HUES48 (cell line): ENCODE results near the gene ZNF525.
"Not testable (repeated sequence)": the region's sequence is repeated elsewhere in the genome, so short reads cannot be mapped to it uniquely, and the experiment has no call there.

Experiments
- H3K27ac ChIP-seq: one replicate; pipeline ENCODE4 v1.7.0; 2013; ENCODE audit warnings: low read depth, low read length, inconsistent platforms
- H3K27me3 ChIP-seq: 2 replicates; pipeline ENCODE4 v1.6.1; 2013; ENCODE audit warnings: mild to moderate bottlenecking, low read length; ENCODE audit not compliant: control insufficient read depth, insufficient read depth
- H3K36me3 ChIP-seq: 2 replicates; pipeline ENCODE4 v1.6.1; 2013; ENCODE audit warnings: low read length; ENCODE audit not compliant: control insufficient read depth, insufficient read depth
- H3K4me1 ChIP-seq: 2 replicates; pipeline ENCODE4 v1.6.1; 2013; ENCODE audit warnings: mild to moderate bottlenecking, low read length; ENCODE audit not compliant: control insufficient read depth, insufficient read depth
- H3K4me3 ChIP-seq: 2 replicates; pipeline ENCODE4 v1.5.1; 2013; ENCODE audit warnings: mild to moderate bottlenecking, low read depth, low read length
- H3K9ac ChIP-seq: 2 replicates; pipeline ENCODE4 v1.6.1; 2013; ENCODE audit warnings: mild to moderate bottlenecking, low read depth, low read length, moderate library complexity
- H3K9me3 ChIP-seq: 2 replicates; pipeline ENCODE4 v1.6.1; 2013; ENCODE audit warnings: low read length; ENCODE audit not compliant: control insufficient read depth, insufficient read depth

Gene ZNF525

DNA sequence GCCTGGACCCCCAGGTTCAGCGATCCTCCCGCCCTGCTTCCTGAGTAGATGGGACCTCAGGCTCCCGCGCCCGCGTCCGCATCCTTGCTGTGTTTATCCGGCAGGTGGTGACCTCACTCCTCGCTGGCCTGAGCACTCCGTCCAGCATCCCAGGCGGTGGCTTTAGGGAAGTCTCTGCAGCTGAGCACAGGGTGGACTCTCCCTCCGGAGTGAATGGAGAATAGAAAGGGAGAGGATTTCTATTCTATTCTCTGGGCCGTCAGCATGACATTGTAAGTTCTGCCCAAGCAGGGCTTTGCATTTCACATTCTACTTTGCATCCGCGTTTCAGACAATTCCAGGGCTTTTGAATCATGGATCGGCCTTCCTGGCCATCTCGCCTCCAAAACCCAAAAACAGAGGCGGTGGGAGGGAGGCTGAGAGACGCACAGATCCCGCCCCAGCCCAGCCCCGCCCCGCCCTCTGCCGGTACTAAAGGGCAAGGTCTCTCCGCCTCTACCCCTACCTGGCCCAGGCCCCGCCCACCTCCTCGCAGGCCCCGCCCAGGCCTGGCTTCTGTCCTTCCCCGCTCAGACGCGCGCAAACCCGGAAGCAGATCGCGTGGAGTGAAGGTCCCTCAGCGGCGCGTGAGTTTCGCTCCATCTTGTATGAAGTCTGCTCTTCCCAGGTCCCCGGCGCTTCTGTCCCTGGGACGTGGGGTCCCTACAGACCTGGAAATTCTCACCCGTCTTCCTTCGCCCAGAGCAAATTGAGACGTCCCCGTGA lies at the start of gene ZNF525:
Gene ZNF525, plus strand, starts transcription at position 572 of the 765 bp plus-strand sequence. CDS start 6,577 bp downstream, outside the sequence.
- Histone ChIP-seq H3K27ac (peak within 1 kb of the TSS; percentile 69), H3K4me1 (peaks cover 19% of the 10 kb centered on the region), H3K4me3 (peak within 1 kb of the TSS; percentile 95), H3K27me3 (no peaks in the 10 kb centered on the region), H3K9me3 (no peaks in the 10 kb centered on the region), H3K9ac (peak within 1 kb of the TSS; percentile 75), H3K36me3 (no peaks in the 10 kb centered on the region)

DNA sequence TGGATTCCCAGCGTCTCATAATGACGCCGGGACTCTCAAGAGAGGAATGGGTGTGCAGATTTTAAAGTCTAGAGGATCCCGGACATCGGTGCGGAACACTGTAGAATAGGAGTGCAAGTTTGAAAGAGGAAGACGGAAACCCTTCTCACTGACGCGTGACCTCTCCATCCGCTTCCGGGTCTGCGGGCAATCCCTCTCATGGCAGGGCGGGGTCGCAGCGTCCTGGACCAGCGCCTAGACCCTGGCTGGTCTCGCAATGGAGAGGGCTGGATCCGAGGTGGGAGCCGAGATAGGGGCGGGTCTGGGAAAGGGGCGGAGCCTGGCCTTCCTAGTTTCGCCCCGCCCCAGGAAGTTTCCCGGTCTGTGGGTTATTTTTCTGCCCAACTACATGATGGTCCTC lies 36.5 kb upstream of the ZNF525 start:
- peaks cover 14% of the 10 kb centered on the region for H3K9me3 ChIP-seq

DNA sequence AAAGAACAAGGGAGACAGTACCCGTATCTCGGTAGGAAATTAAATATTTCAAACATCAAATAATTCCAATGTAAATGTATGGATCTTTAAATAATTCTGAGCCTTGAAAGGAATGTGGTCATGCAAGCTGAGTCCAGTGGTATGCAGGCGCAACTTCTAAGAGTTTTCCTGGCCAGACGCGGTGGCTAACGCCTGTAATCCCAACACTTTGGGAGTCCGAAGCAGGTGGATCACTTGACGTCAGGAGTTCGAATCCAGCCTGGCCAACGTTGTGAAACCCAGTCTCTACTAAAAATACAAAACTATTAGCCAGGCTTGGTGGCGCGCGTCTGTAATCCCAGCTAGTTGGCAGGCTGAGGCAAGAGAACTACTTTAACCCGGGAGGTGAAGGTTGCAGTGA lies 33.0 kb upstream of the ZNF525 start:
- Histone ChIP-seq H3K36me3 (no peaks in the 10 kb centered on the region), H3K27me3 (no peaks in the 10 kb centered on the region), H3K27ac (no peak overlapping the region), H3K4me3 (no peak overlapping the region), H3K4me1 (no peaks in the 10 kb centered on the region), H3K9ac (no peak overlapping the region), H3K9me3 (no peaks in the 10 kb centered on the region; the same call in 1 of the 2 replicates)

More for the DNA sequence above, 36.5 kb upstream of the ZNF525 start:
- no peaks in the 10 kb centered on the region for H3K36me3 ChIP-seq
- H3K9ac ChIP-seq, result no peak overlapping the region
- no peaks in the 10 kb centered on the region for H3K27me3 ChIP-seq
- H3K27ac ChIP-seq, result no peak overlapping the region
- H3K4me3 ChIP-seq, result no peak overlapping the region
- no peaks in the 10 kb centered on the region for H3K4me1 ChIP-seq

DNA sequence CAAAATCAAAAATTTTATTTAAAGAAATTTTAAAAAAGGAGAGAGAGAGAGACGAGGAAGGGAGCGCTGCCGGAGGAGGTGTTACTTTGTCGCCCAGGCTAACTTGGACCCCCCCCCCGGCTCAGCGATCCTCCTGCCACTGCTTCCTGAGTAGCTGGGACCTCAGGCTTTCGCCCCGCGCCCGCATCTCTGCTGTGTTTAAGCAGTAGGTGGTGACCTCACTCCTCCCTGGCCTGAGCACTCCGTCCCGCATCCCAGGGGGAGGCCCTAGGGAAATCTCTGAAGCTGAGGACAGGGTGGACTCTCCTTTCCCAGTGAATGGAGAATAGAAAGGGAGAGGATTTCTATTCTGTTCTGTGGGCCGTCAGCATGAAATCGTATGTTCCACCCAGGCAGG lies 32.4 kb upstream of the ZNF525 start:
- no peaks in the 10 kb centered on the region; the same call in 1 of the 2 replicates for H3K36me3 ChIP-seq
- H3K27me3 ChIP-seq, result no peaks in the 10 kb centered on the region
- H3K9ac ChIP-seq, result peak overlapping the region; percentile 48; the same call in 1 of the 2 replicates
- no peaks in the 10 kb centered on the region; the same call in 1 of the 2 replicates for H3K9me3 ChIP-seq
- H3K27ac ChIP-seq, result peak overlapping the region; percentile 81
- H3K4me3 ChIP-seq, result peak overlapping the region; percentile 97
- H3K4me1 ChIP-seq, result no peaks in the 10 kb centered on the region

DNA sequence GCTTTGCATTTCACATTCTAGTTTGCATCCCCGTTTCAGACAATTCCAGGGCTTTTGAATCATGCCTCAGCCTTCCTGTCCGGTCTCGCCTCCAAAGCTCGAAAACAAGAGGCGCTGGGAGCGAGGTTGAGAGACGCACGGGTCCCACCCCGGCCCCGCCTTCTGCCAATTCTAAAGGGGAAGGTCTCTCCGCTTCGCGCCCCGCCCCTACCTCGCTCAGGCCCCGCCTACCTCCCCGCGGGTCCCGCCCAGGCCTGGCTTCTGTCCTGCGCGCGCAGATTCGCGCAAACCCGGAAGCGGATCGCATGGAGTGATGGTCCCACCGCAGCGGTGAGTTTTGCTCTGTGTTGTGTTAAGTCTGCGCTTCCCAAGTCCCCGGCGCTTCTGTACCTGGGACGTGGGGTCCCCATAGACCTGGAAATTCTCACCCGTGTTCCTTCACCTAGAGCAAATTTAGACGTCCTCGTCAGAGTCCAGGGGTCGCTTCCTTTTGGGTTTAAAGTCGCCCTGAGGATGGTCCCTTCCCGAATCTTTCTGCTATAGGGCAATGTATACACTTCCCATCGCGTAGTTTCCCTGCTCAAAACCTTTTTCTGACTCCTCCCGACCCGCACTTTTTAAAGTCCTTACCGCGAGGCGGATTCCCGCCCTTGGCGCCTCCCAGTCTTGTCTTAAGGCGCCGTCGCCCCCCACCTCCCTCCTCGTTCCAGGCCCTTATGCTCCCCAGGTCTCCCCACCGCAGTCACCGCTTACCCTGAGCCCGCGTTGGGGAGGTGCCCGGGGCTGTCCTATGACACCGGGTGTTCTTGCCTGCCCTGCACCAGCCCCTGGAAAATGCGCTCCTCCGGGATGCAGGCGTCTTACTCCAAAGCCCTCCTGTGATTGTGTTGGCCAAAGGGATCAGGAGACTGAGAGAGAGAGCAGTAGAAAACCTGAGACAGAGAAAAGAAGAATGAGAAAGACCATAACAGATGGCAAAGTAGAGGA lies 31.7 kb upstream of the ZNF525 start, which contains the start of gene ZNF845:
Gene ZNF845, plus strand, starts transcription at position 287 of the 987 bp plus-strand sequence. CDS start 7,559 bp downstream, outside the sequence.
- H3K36me3 ChIP-seq, result no peaks in the 10 kb centered on the region; the same call in 1 of the 2 replicates
- H3K4me1 ChIP-seq, result no peaks in the 10 kb centered on the region
- H3K9ac ChIP-seq, result peak within 1 kb of the TSS; percentile 71
- H3K27me3 ChIP-seq, result no peaks in the 10 kb centered on the region
- no peaks in the 10 kb centered on the region; the same call in 1 of the 2 replicates for H3K9me3 ChIP-seq
- H3K27ac ChIP-seq, result peak within 1 kb of the TSS; percentile 88
- H3K4me3 ChIP-seq, result peak within 1 kb of the TSS; percentile 97

DNA sequence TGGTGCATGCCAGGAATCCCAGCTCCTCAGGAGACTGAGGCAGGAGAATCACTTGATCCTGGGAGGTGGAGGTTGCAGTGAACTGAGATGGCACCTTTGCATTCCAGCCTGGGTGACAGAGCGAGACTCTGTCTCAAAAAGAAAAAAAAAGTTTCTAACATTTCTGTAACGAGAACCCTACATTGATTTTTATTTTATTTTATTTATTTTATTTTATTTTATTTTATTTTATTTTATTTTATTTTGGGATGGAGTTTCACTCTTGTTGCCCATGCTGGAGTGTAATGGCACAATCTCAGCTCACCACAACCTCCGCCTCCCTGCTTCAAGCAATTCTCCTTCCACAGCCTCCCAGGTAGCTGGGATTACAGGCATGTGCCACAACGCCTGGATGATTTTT lies 21.1 kb upstream of the ZNF525 start:
- H3K36me3 ChIP-seq, result peaks cover 63% of the 10 kb centered on the region
- not testable (repeated sequence) for H3K9ac ChIP-seq, H3K4me3 ChIP-seq, H3K27ac ChIP-seq, H3K4me1 ChIP-seq, H3K27me3 ChIP-seq, H3K9me3 ChIP-seq

DNA sequence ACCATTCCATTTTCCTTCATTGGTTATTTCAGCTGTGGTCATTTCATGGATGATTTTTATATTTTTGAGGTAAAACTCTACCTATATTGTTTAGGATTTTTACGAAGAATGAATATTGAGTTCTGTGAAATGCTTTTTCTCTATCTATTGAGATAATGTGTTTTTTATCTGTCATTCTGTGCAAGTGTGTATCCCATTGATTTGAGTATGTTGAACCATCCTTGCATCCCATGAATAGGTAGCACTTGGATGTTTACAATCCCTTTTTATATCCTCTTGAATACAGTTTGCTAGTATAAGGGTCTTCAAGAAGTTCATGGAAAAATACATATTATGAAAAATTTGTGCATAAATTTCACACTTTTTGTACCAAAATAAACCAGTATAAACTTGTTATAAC lies 9.8 kb upstream of the ZNF525 start:
- Histone ChIP-seq H3K9me3 (peaks cover 50% of the 10 kb centered on the region), H3K36me3 (peaks cover 34% of the 10 kb centered on the region), H3K4me1 (no peaks in the 10 kb centered on the region)

DNA sequence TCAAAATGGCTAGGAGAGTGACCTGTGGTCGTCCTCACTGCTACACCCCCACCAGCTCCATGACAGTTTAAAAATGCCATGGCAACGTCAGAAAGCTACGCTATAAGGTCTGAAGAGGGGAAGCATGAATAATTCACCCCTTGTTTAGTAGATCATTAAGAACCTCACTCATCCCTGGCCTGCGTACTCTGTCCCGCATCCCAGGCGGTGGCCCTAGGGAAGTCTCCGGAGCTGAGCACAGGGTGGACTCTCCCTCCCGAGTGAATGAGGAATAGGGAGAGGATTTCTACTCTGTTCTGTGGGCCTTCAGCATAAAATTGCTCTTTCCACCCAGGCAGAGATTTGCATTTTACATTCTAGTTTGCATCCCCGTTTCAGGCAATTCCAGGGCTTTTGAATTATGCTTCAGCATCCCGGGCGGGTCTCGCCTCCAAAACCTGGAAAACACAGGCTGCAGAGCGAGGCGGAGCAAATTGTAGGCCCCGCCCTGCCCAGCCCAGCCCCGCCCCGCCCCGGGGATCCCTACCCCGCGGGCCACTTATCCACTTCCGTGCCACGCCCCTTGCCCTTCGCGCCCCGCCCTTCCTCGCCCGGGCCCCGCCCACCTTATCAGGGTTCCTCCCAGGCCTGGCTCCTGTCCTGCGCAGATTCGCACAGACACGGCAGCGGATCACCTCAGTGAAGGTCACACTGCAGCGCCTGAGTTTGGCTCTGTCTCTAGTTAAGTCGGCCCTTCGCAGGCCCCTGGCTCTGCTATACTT lies 7.5 kb upstream of the ZNF525 start:
- no peaks in the 10 kb centered on the region for H3K27me3 ChIP-seq
- peaks cover 11% of the 10 kb centered on the region for H3K36me3 ChIP-seq
- peaks cover 27% of the 10 kb centered on the region for H3K9me3 ChIP-seq

More for the DNA sequence above, 9.8 kb upstream of the ZNF525 start:
- Histone ChIP-seq H3K4me3 (no peak overlapping the region), H3K9ac (no peak overlapping the region), H3K27ac (no peak overlapping the region), H3K27me3 (no peaks in the 10 kb centered on the region)

DNA sequence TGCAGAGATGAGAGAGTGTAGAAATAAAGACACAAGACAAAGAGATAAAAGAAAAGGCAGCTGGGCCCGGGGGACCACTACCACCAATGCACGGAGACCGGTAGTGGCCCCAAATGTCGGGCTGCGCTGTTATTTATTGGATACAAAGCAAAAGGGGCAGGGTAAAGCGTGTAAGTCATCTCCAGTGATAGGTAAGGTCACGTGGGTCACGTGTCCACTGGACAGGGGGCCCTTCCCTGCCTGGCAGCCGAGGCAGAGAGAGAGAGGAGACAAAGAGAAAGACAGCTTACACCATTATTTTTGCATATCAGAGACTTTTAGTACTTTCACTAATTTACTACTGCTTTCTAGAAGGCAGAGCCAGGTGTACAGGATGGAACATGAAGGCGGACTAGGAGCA lies 5.4 kb upstream of the ZNF525 start:
- H3K36me3 ChIP-seq, H3K9ac ChIP-seq, H3K27ac ChIP-seq, H3K27me3 ChIP-seq, H3K4me3 ChIP-seq, H3K4me1 ChIP-seq, H3K9me3 ChIP-seq: not testable (repeated sequence)

More for the DNA sequence above, 7.5 kb upstream of the ZNF525 start:
- H3K4me3 ChIP-seq, result no peak overlapping the region
- no peaks in the 10 kb centered on the region for H3K4me1 ChIP-seq
- H3K9ac ChIP-seq, result no peak overlapping the region
- no peak overlapping the region for H3K27ac ChIP-seq

DNA sequence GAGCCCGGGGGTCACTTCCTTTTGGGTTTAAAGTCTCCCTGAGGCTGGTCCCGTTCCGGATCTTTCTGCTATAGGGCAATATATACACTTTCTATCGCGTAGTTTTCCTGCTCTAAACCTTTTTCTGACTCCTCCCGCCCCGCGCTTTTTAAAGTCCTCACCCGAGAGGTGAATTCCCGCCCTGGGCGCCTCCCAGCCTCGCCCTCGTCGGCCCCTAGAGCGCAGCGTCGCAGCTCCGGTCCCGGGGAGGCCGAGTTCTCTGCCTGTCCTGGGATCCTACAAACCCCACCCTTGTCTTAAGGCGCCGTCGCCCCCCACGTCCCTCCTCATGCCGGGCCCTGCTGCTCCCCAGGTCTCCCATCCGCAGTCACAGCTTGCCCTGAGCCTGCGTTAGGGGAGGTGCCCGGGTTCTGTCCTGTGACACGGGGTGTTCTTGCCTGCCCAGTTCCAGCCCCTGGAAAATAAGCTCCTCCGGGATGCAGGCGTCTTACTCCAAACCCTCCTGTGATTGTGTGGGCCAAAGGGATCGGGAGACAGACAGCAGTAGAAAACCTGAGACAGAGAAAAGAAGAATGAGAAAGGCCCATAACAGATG lies 491 bp downstream of the ZNF525 start:
- no peaks in the 10 kb centered on the region for H3K9me3 ChIP-seq
- H3K9ac ChIP-seq, result peak overlapping the region; percentile 75
- peak overlapping the region; percentile 95 for H3K4me3 ChIP-seq
- 0 out of 2 replicates have a peak, but pooled peaks cover under 1% of the 10 kb centered on the region for H3K36me3 ChIP-seq
- no peaks in the 10 kb centered on the region for H3K27me3 ChIP-seq
- peak overlapping the region; percentile 55 for H3K27ac ChIP-seq
- peaks cover 19% of the 10 kb centered on the region for H3K4me1 ChIP-seq
